ENCODE data around the gene AURKA. TPM values are rescaled to one million over a fixed set of nuclear protein-coding genes. Genes with fewer than 3 reads are reported as not detected.

Gene AURKA
- polyA plus RNA-seq, 1 donor (not counting 4 experiments of a cell fraction or from before 2014, with no cell fraction given): 36.1 TPM

DNA sequence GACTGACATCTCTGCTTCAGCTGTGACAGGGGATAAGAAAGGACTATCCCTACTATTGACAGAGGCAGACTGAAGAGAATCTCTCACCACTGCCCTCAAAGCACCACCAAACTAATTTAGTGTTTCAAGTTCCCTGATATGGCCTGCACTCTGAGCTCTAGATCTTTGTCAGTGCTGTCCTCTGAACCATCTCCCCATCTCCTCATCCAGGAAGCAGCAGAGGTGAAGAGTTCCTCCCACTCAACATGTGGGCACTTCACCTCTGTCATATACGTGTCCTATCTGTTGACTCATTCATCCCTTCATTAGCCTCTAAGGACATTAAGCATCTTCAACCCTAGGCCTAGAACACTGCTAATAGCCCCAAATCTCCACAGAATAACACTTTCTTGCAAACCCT is 19.2 kb downstream of the AURKA start:
- Histone ChIP-seq H3K9ac (ENCODE audit: control insufficient read depth, extremely low read depth, insufficient read depth, low read length) (no peak overlapping the region), H3K27me3 (ENCODE audit: control insufficient read depth, extremely low read depth, insufficient read depth, low read length) (no peaks in the 10 kb centered on the region), H3K9me1 (ENCODE audit: control insufficient read depth, extremely low read depth, insufficient read depth, low read length) (peaks cover 2% of the 10 kb centered on the region), H4K20me1 (ENCODE audit: control insufficient read depth, extremely low read depth, insufficient read depth, low read length) (no peaks in the 10 kb centered on the region), H3K4me1 (ENCODE audit: control insufficient read depth, extremely low read depth, insufficient read depth, low read length) (peaks cover 4% of the 10 kb centered on the region), H3K9me3 (ENCODE audit: control insufficient read depth, low read depth, low read length) (no peaks in the 10 kb centered on the region), H3K27ac (ENCODE audit: control insufficient read depth, insufficient read depth, low read length) (no peak overlapping the region), H3K4me2 (ENCODE audit: control insufficient read depth, extremely low read depth, insufficient read depth, low read depth, low read length) (no peak overlapping the region), H3K79me2 (ENCODE audit: control insufficient read depth, insufficient read depth, low read length) (peaks cover 21% of the 10 kb centered on the region), H3K4me3 (ENCODE audit: control insufficient read depth in 2 of 3, extremely low read depth in 1 of 3, insufficient read depth in 2 of 3, low read depth in 1 of 3, low read length in 3 of 3) (no peak overlapping the region), H2AFZ (ENCODE audit: control insufficient read depth, low read length) (no peak overlapping the region), H3K36me3 (ENCODE audit: control insufficient read depth in 2 of 2, extremely low read depth in 1 of 2, insufficient read depth in 2 of 2, low read length in 2 of 2) (peaks cover 6 to 20% of the 10 kb centered on the region in 2 experiments)
- no peak for TF ChIP-seq EZH2 (IDR thresholded peaks at IDR 0.05; ENCODE audit: low read length)
- TF ChIP-seq, protein P1, sequence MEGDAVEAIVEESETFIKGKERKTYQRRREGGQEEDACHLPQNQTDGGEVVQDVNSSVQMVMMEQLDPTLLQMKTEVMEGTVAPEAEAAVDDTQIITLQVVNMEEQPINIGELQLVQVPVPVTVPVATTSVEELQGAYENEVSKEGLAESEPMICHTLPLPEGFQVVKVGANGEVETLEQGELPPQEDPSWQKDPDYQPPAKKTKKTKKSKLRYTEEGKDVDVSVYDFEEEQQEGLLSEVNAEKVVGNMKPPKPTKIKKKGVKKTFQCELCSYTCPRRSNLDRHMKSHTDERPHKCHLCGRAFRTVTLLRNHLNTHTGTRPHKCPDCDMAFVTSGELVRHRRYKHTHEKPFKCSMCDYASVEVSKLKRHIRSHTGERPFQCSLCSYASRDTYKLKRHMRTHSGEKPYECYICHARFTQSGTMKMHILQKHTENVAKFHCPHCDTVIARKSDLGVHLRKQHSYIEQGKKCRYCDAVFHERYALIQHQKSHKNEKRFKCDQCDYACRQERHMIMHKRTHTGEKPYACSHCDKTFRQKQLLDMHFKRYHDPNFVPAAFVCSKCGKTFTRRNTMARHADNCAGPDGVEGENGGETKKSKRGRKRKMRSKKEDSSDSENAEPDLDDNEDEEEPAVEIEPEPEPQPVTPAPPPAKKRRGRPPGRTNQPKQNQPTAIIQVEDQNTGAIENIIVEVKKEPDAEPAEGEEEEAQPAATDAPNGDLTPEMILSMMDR (optimal IDR thresholded peaks at IDR 0.05 in 1 of 3, IDR thresholded peaks at IDR 0.05 in 1 of 3, conservative IDR thresholded peaks at IDR 0.05 in 1 of 3; ENCODE audit: extremely low read depth in 1 of 3, insufficient read depth in 2 of 3, low read length in 3 of 3): no peak
- dilution Hi-C loops (cut with MboI; ENCODE audit: extremely low pct_ligation_motif_present, low sequenced_read_pairs): no loop called here
- FAIRE-seq (no peak), DNase-seq (ENCODE audit: low read depth, low spot score) (no peak)

DNA sequence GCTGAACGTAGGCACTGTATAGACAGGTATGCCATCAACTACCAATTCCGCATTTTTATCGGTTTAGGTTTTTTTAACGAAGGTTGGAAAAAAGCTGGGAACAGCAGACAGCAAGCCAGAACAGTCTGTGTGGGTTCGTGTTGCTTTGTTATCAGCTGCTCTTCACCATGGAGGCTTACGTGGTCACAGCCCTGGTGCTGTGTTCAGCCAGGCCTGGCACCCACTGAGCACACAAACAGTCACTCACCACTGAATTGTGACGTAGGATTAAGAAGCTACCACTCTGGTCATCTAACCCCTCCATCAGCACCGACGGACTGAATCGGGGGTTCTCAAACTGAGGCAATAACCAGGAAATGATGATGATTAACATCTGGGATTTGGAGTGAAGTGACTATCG is 20.0 kb downstream of the AURKA start:
- no peak for FAIRE-seq
- no peak overlapping the region for H3K27ac ChIP-seq (ENCODE audit: control insufficient read depth, insufficient read depth, low read length)
- dilution Hi-C loops (cut with MboI; ENCODE audit: extremely low pct_ligation_motif_present, low sequenced_read_pairs): no loop called here

More for the DNA sequence above, 20.0 kb downstream of the AURKA start:
- no peak overlapping the region for H2AFZ ChIP-seq (ENCODE audit: control insufficient read depth, low read length)
- H3K9me1 ChIP-seq (ENCODE audit: control insufficient read depth, extremely low read depth, insufficient read depth, low read length): peaks cover 2% of the 10 kb centered on the region
- H3K79me2 ChIP-seq (ENCODE audit: control insufficient read depth, insufficient read depth, low read length): peaks cover 17% of the 10 kb centered on the region
- no peak overlapping the region for H3K4me2 ChIP-seq (ENCODE audit: control insufficient read depth, extremely low read depth, insufficient read depth, low read depth, low read length)
- H4K20me1 ChIP-seq (ENCODE audit: control insufficient read depth, extremely low read depth, insufficient read depth, low read length): no peaks in the 10 kb centered on the region
- peaks cover 4% of the 10 kb centered on the region for H3K4me1 ChIP-seq (ENCODE audit: control insufficient read depth, extremely low read depth, insufficient read depth, low read length)
- peaks cover 6 to 20% of the 10 kb centered on the region in 2 experiments for H3K36me3 ChIP-seq (ENCODE audit: control insufficient read depth in 2 of 2, extremely low read depth in 1 of 2, insufficient read depth in 2 of 2, low read length in 2 of 2)
- H3K27me3 ChIP-seq (ENCODE audit: control insufficient read depth, extremely low read depth, insufficient read depth, low read length): no peaks in the 10 kb centered on the region
- DNase-seq (ENCODE audit: low read depth, low spot score): no peak
- H3K9me3 ChIP-seq (ENCODE audit: control insufficient read depth, low read depth, low read length): no peaks in the 10 kb centered on the region
- no peak overlapping the region for H3K4me3 ChIP-seq (ENCODE audit: control insufficient read depth in 2 of 3, extremely low read depth in 1 of 3, insufficient read depth in 2 of 3, low read depth in 1 of 3, low read length in 3 of 3)
- no peak for TF ChIP-seq EZH2 (IDR thresholded peaks at IDR 0.05; ENCODE audit: low read length)
- TF ChIP-seq, protein P1 (optimal IDR thresholded peaks at IDR 0.05 in 1 of 3, IDR thresholded peaks at IDR 0.05 in 1 of 3, conservative IDR thresholded peaks at IDR 0.05 in 1 of 3; ENCODE audit: extremely low read depth in 1 of 3, insufficient read depth in 2 of 3, low read length in 3 of 3): no peak
- no peak overlapping the region for H3K9ac ChIP-seq (ENCODE audit: control insufficient read depth, extremely low read depth, insufficient read depth, low read length)
